C4-2B (cell line): ENCODE results near the gene L3MBTL4.
"Not testable (repeated sequence)": the region's sequence is repeated elsewhere in the genome, so short reads cannot be mapped to it uniquely, and the experiment has no call there.

Experiments
- H3K27ac ChIP-seq: fragments of 450-650 bp; 2 replicates; pipeline ENCODE4 v1.5.1; 2017
- CTCF ChIP-seq: fragments of 450-650 bp; conservative IDR thresholded peaks from 2 replicates; pipeline ENCODE4 v1.5.1; 2017; ENCODE audit warnings: mild to moderate bottlenecking
- ZFX ChIP-seq: fragments of 450-650 bp; IDR thresholded peaks from 2 replicates; pipeline ENCODE4 v1.6.1; 2017

The L3MBTL4 gene

DNA sequence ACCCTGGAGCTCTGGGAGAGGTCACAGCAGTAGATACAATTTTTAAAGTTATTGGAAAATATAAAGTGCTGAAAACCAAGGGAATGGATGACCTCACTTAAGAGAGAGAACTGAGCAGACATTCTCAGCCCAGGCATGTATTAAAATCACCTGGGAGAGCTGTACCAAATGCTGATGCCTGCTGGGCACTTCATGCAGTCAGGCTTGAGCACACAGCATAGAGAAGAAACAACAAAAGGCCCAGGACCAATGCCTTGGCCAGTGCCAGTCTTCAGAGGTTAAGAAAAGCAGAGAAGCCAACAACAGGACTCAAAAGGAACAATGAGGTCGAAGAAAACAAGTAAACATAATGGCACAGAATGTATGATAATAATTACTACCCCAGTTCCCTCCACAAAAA lies 211.8 kb downstream of the L3MBTL4 start:
- no peak for TF ChIP-seq CTCF
- no peak for TF ChIP-seq ZFX
- H3K27ac ChIP-seq: no peak overlapping the region

DNA sequence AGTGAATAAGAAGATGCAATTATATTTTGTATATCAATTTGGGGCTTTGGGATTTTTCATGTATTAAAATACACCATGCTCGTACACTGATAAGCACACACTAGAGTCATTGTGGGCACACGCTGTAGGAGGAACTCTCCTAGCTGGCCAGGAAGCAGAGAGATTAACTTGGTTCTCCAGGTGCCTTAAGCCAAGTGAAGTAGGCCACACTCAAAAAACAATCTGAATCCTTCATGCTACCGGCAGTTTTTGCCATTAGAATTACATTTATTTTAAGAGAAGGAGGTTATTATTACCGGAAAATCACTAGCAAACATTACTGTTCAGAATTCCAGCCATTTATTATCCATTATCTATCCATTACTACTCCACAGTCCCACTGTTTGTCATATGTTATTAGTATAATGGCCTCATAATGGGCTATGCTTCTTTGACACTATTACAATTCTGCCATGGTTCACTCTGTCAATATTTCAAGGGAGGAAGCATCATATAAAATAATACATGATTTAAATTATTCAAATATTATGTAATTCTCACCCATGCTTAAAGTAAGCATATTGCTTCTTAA lies 214.4 kb downstream of the L3MBTL4 start:
- no peak overlapping the region for H3K27ac ChIP-seq
- TF ChIP-seq CTCF (no peak), ZFX (no peak)

GRCh38 chr18:6199777-6200176 lies 214.9 kb downstream of the L3MBTL4 start:
- TF ChIP-seq CTCF: no peak
- no peak for TF ChIP-seq ZFX
- H3K27ac ChIP-seq: no peak overlapping the region

GRCh38 chr18:6198585-6198984 lies 216.1 kb downstream of the L3MBTL4 start:
- TF ChIP-seq ZFX: no peak
- TF ChIP-seq CTCF: no peak
- no peak overlapping the region for H3K27ac ChIP-seq

DNA sequence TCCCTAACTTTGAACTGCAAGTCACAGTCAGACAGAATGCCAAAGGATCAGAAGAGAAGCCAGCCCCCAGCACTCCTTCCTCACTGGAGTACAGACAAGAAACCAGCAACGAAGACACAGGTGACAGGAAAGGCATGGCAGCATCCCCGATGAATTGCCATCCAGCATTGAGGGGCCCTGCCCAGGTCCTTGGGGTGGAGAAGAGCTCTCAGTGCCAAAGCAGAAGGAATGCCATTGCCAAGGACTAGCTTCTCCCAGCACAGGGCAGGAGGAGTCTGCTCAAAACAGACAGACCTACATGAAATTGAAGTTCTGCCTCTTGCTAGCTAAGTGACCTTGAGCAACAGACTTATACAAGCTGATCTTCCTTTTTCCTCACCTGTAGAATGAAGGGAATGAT lies 220.1 kb downstream of the L3MBTL4 start:
- TF ChIP-seq CTCF (no peak), ZFX (no peak)
- no peak overlapping the region for H3K27ac ChIP-seq

DNA sequence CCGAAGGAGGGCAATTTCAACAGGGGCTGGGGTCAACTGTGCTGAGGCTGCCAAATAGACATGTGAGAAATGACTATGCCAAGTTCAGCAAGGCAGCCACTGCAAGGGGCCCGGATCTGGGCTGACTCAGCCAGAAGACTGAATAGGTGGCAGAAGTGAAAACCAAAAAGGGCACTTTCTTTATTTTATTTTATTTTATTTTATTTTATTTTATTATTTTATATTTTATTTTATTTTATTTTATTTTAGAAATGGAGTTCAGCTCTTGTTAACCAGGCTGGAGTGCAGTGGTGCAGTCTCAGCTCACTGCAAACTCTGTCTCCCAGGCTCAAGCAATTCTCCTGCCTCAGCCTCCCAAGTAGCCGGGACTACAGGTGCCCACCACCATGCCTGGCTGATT lies 228.9 kb downstream of the L3MBTL4 start:
- not testable (repeated sequence) for H3K27ac ChIP-seq

- TF ChIP-seq CTCF (no peak), ZFX (no peak)
- H3K27ac ChIP-seq: no peak overlapping the region
These were observed 239.5 kb downstream of the L3MBTL4 start for GRCh38 chr18:6174983-6175745.

- TF ChIP-seq CTCF: no peak
- no peak for TF ChIP-seq ZFX
- no peak overlapping the region for H3K27ac ChIP-seq
These were observed 244.1 kb downstream of the L3MBTL4 start for GRCh38 chr18:6170604-6171003.
